HG03103 (cell line): ENCODE measurements around the gene STXBP6.
"Not testable (repeated sequence)": the region's sequence is repeated elsewhere in the genome, so short reads cannot be mapped to it uniquely, and the experiment has no call there.

Source experiments
- ATAC-seq: cut with Tn5 transposase; IDR thresholded peaks from one replicate; pipeline ENCODE4 v1.9.1; 2021; ENCODE audit warnings: low read depth; ENCODE audit not compliant: unreplicated experiment

The STXBP6 gene

GRCh38 chr14:24990773-24991172, 59.2 kb downstream of the STXBP6 start:
- ATAC-seq = no peak

GRCh38 chr14:24990050-24990449, 59.9 kb downstream of the STXBP6 start:
- ATAC-seq = no peak

- no peak for ATAC-seq
Measured at GRCh38 chr14:24988760-24989159, 61.2 kb downstream of the STXBP6 start.

GRCh38 chr14:24986206-24986893, 63.6 kb downstream of the STXBP6 start:
- no peak for ATAC-seq

- ATAC-seq = no peak
Measured at GRCh38 chr14:24984846-24985589, 64.9 kb downstream of the STXBP6 start.

- ATAC-seq = no peak
Measured at GRCh38 chr14:24982472-24983155, 67.3 kb downstream of the STXBP6 start.

DNA sequence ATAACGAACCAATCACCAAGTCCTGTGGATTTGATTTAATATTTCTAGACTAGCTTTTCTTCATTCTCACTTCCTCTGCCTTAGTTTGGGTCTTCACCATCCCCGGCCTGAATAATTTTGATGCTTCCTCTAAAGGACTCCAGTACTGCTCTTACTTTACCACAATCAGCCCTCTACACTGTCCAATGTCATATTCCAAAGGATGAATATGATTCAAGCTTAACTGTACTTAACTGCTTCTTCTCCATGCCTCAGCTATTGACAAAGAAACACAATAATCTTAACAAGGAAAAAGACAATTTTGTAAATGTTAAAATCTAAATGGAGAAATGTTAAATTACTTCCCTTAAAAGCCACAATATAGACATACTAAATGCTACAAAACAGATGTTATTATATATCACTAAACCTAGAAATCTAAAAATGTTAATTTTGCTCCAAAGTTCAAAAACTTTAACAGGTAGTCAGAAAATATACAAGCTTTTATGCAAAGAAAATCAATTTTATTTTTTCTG, 70.2 kb downstream of the STXBP6 start:
- ATAC-seq = no peak

- peak; percentile 56 for ATAC-seq
Measured at GRCh38 chr14:24978862-24979724, 70.9 kb downstream of the STXBP6 start.

- no peak for ATAC-seq
Measured at GRCh38 chr14:24976602-24977001, 73.3 kb downstream of the STXBP6 start.

- ATAC-seq = no peak
Measured at GRCh38 chr14:24975393-24975792, 74.6 kb downstream of the STXBP6 start.

GRCh38 chr14:24974591-24975374, 75.2 kb downstream of the STXBP6 start:
- ATAC-seq = no peak

DNA sequence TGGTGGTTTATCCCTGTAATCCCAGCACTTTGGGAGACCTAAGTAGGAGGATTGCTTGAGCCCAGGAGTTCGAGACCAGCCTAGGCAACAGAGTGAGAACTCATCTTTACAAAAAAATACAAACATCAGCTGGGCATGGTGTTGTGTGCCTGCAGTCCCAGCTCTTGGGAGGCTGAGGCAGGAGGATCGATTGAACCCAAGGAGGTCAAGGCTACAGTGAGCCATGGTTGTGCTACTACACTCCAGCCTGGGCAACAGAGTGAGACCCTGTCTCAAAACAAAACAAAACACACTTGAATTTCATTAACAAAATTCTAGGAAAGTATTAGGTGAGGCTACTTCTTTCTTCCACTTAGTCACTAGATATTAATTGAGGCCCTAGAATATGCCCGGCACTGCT, 77.1 kb downstream of the STXBP6 start:
- no peak for ATAC-seq

- ATAC-seq = no peak
Measured at GRCh38 chr14:24971255-24971654, 78.7 kb downstream of the STXBP6 start.

- ATAC-seq = no peak
Measured at GRCh38 chr14:24966579-24966964, 83.4 kb downstream of the STXBP6 start.

- ATAC-seq = no peak
Measured at GRCh38 chr14:24965934-24966578, 83.9 kb downstream of the STXBP6 start.

DNA sequence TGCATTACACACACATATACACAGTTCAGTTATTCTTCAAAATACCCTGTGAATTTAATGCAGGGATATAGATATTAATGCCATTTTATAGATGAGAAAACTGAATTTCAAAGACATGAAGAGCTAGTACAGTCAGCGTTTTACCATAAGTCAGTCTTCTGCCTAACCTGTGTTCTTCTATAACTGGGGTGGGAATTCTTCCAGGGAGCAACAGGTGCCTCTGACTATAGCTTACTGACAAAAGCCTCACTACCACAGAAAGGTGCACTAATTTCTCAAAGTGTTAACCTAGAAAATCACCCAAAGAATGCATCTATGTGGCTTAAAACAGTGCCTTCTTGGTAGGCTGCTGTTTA, 84.4 kb downstream of the STXBP6 start:
- ATAC-seq = no peak

DNA sequence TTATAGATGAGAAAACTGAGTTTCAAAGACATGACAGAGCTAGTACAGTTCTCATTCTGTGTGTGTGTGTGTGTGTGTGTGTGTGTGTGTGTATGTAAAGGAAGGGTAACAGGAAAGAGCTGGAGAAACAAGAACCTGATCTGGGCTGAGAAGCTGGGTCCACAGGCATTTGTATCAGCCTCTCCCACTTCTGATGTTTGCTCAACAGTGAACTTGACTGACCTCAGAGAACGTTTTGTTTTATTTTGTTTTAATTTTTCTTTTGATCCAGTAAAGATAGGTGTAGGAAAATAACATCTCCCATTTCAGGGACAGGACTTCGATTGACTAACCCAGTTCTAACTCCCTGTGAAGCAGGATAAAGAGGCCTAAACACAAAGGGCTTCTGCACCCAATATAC, 85.4 kb downstream of the STXBP6 start:
- no peak for ATAC-seq

DNA sequence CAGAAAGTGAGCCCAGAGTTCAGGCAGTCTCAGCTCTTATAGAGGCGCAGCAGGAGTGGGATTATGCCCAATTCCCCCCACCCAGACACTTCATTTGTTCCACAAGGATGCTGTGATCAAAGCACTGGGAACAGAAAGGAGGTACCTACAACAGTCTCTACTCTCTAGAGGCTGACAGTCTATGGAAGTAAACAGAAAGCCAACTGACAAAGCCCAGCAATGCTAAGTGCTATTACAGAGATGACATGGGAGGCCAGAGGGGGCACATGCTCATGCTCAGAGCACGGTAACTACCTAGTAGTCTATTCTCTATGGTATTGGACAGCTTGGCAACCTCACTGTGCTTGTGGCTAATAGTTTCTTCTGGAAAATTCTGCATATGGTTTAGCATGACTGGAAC, 85.9 kb downstream of the STXBP6 start:
- no peak for ATAC-seq

- ATAC-seq = not testable (repeated sequence)
Measured at GRCh38 chr14:24962118-24962517, 87.8 kb downstream of the STXBP6 start.
